ENCODE data around the gene SPSB2.

Gene SPSB2

GRCh38 chr12:6832125-6832524, 41.0 kb downstream of the SPSB2 start:
- DNase-seq (ENCODE audit: low read depth), result no peak

- DNase-seq (ENCODE audit: low read depth), result no peak
Measured at GRCh38 chr12:6831450-6831995, 41.6 kb downstream of the SPSB2 start.

GRCh38 chr12:6830999-6831398, 42.1 kb downstream of the SPSB2 start:
- no peak for DNase-seq (ENCODE audit: low read depth)

- DNase-seq (ENCODE audit: low read depth), result no peak
Measured at GRCh38 chr12:6830286-6830890, 42.7 kb downstream of the SPSB2 start.

GRCh38 chr12:6829536-6830220, 43.4 kb downstream of the SPSB2 start:
- no peak for DNase-seq (ENCODE audit: low read depth)

GRCh38 chr12:6828781-6829535, 44.1 kb downstream of the SPSB2 start:
- DNase-seq (ENCODE audit: low read depth), result no peak

GRCh38 chr12:6827982-6828780, 44.9 kb downstream of the SPSB2 start, which contains the start of gene P3H3:
P3H3 (plus strand) TSS chr12:6828407; CDS start chr12:6828441, 34 bp downstream.
- no peak for DNase-seq (ENCODE audit: low read depth)

GRCh38 chr12:6827437-6827911, 45.6 kb downstream of the SPSB2 start:
- peak; percentile 26 for DNase-seq (ENCODE audit: low read depth)

GRCh38 chr12:6826734-6827436, 46.2 kb downstream of the SPSB2 start:
- no peak for DNase-seq (ENCODE audit: low read depth)

GRCh38 chr12:6826125-6826733, 46.9 kb downstream of the SPSB2 start:
- no peak for DNase-seq (ENCODE audit: low read depth)

- peak; percentile 68 for DNase-seq (ENCODE audit: low read depth)
Measured at GRCh38 chr12:6825398-6826124, 47.5 kb downstream of the SPSB2 start.

GRCh38 chr12:6824901-6825381, 48.2 kb downstream of the SPSB2 start:
- no peak for DNase-seq (ENCODE audit: low read depth)

GRCh38 chr12:6824085-6824775, 48.9 kb downstream of the SPSB2 start:
- no peak for DNase-seq (ENCODE audit: low read depth)

- no peak for DNase-seq (ENCODE audit: low read depth)
Measured at GRCh38 chr12:6823182-6824084, 49.7 kb downstream of the SPSB2 start.

GRCh38 chr12:6822426-6823135, 50.5 kb downstream of the SPSB2 start:
- no peak for DNase-seq (ENCODE audit: low read depth)

GRCh38 chr12:6821591-6822425, 51.3 kb downstream of the SPSB2 start, which contains the start of gene GPR162:
GPR162 (plus strand) TSS chr12:6821821; CDS start chr12:6823899, 2,078 bp downstream.
- DNase-seq (ENCODE audit: low read depth), result no peak

Data from stimulated activated CD8-positive, alpha-beta memory T cell treated with anti-CD3 and anti-CD28 coated beads, Interleukin-7, amount 100 ng/mL, for 24 hours (primary cell).